KOPT-K1 (cell line): ENCODE measurements around the gene SLC25A26.
"Not testable (repeated sequence)": the region's sequence is repeated elsewhere in the genome, so short reads cannot be mapped to it uniquely, and the experiment has no call there.

Experiments
- H3K27ac ChIP-seq: fragments of 200-600 bp; sonication (generic); 2 replicates; pipeline ENCODE4 v1.5.1; 2016; ENCODE audit warnings: antibody characterized with exemption, mild to moderate bottlenecking, low read depth, low read length; ENCODE audit not compliant: poor library complexity, severe bottlenecking
- H3K36me3 ChIP-seq: fragments of 200-600 bp; sonication (generic); 2 replicates; pipeline ENCODE4 v1.5.1; 2017; ENCODE audit warnings: antibody characterized with exemption, mild to moderate bottlenecking, low read length, moderate library complexity; ENCODE audit not compliant: insufficient read depth
- H3K9me3 ChIP-seq: fragments of 200-600 bp; sonication (generic); 2 replicates; pipeline ENCODE4 v1.5.1; 2017; ENCODE audit warnings: antibody characterized with exemption, low read length, mild to moderate bottlenecking; ENCODE audit not compliant: insufficient read depth, poor library complexity, severe bottlenecking

The SLC25A26 gene

GRCh38 chr3:66415867-66416428, 195.1 kb downstream of the SLC25A26 start:
- no peaks in the 10 kb centered on the region for H3K36me3 ChIP-seq
- H3K9me3 ChIP-seq, result peaks cover 9% of the 10 kb centered on the region
- H3K27ac ChIP-seq, result no peak overlapping the region

- Histone ChIP-seq H3K9me3 (peaks cover 17% of the 10 kb centered on the region), H3K36me3 (no peaks in the 10 kb centered on the region), H3K27ac (no peak overlapping the region)
Measured at GRCh38 chr3:66416556-66417304, 195.9 kb downstream of the SLC25A26 start.

GRCh38 chr3:66418475-66418931, 197.7 kb downstream of the SLC25A26 start:
- Histone ChIP-seq H3K9me3 (peaks cover 28% of the 10 kb centered on the region), H3K36me3 (no peaks in the 10 kb centered on the region), H3K27ac (no peak overlapping the region)

GRCh38 chr3:66419036-66419435, 198.2 kb downstream of the SLC25A26 start:
- Histone ChIP-seq H3K27ac (no peak overlapping the region), H3K36me3 (no peaks in the 10 kb centered on the region), H3K9me3 (peaks cover 28% of the 10 kb centered on the region)

- peaks cover 28% of the 10 kb centered on the region for H3K9me3 ChIP-seq
- H3K36me3 ChIP-seq, H3K27ac ChIP-seq: not testable (repeated sequence)
Measured at GRCh38 chr3:66421144-66421543, 200.3 kb downstream of the SLC25A26 start.

GRCh38 chr3:66421893-66422292, 201.1 kb downstream of the SLC25A26 start:
- H3K27ac ChIP-seq, H3K36me3 ChIP-seq: not testable (repeated sequence)
- peaks cover 28% of the 10 kb centered on the region for H3K9me3 ChIP-seq

- Histone ChIP-seq H3K27ac (no peak overlapping the region), H3K9me3 (peaks cover 28% of the 10 kb centered on the region), H3K36me3 (no peaks in the 10 kb centered on the region)
Measured at GRCh38 chr3:66423791-66424190, 203.0 kb downstream of the SLC25A26 start.

GRCh38 chr3:66425032-66425431, 204.2 kb downstream of the SLC25A26 start:
- Histone ChIP-seq H3K9me3 (peaks cover 25% of the 10 kb centered on the region), H3K36me3 (no peaks in the 10 kb centered on the region), H3K27ac (no peak overlapping the region)

GRCh38 chr3:66425576-66426114, 204.8 kb downstream of the SLC25A26 start:
- H3K9me3 ChIP-seq, result peaks cover 22% of the 10 kb centered on the region
- no peak overlapping the region for H3K27ac ChIP-seq
- no peaks in the 10 kb centered on the region for H3K36me3 ChIP-seq

GRCh38 chr3:66426135-66426534, 205.3 kb downstream of the SLC25A26 start:
- Histone ChIP-seq H3K27ac (no peak overlapping the region), H3K36me3 (no peaks in the 10 kb centered on the region), H3K9me3 (peaks cover 17% of the 10 kb centered on the region)

GRCh38 chr3:66427352-66427751, 206.6 kb downstream of the SLC25A26 start:
- H3K27ac ChIP-seq, result no peak overlapping the region
- H3K9me3 ChIP-seq, result peaks cover 5% of the 10 kb centered on the region
- H3K36me3 ChIP-seq, result no peaks in the 10 kb centered on the region

- H3K9me3 ChIP-seq, result no peaks in the 10 kb centered on the region
- H3K27ac ChIP-seq, result no peak overlapping the region
- no peaks in the 10 kb centered on the region for H3K36me3 ChIP-seq
Measured at GRCh38 chr3:66427951-66428474, 207.2 kb downstream of the SLC25A26 start.
